ENCODE results near the gene CDV3.
"Not testable (repeated sequence)": the region's sequence is repeated elsewhere in the genome, so short reads cannot be mapped to it uniquely, and the experiment has no call there.

CDV3 gene, protein sequence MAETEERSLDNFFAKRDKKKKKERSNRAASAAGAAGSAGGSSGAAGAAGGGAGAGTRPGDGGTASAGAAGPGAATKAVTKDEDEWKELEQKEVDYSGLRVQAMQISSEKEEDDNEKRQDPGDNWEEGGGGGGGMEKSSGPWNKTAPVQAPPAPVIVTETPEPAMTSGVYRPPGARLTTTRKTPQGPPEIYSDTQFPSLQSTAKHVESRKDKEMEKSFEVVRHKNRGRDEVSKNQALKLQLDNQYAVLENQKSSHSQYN

GRCh38 chr3:133573629-133574194 lies at the start of gene CDV3:
TSS of gene CDV3 (plus strand) at chr3:133573686. CDS start at chr3:133574045, 359 bp downstream.
- no peak for DNase-seq

DNA sequence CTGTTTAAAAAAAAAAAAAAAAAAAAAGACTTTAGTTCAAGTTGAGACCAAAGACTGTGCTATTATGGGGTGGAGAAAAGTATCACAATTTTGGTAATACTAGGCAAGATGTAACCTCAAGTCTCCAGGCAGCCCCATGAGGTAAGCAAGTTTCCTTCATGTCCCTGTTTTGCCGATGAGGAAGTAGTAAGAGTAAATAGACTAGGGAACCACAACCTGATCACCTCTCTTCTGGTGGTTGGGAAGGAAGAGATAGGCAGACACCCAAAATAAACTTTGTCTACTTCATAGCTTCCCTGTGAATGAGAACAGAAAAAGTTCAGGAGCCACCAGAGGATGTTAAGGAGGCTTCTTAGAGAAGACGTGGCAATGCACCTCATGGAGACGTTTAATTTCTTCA lies 49.7 kb upstream of the CDV3 start:
- not testable (repeated sequence) for DNase-seq

DNA sequence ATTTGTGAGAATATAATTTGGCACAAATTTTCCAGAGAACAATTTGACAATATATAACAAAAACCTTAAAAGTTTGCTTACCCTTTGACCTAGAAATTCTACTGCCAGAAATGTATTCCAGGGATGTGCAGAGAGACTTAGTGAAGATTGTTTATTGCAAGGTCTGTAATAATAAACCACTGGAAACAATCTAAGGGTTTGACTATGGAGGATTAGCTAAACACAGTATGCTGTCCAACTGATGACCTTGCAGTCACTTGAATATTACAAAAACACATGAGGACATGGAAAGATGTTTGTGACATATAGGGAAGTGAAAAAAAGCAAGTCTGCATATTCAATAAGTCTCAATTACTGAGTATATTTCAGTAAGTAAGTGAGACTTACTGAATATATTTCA lies 48.1 kb upstream of the CDV3 start:
- no peak for DNase-seq

DNA sequence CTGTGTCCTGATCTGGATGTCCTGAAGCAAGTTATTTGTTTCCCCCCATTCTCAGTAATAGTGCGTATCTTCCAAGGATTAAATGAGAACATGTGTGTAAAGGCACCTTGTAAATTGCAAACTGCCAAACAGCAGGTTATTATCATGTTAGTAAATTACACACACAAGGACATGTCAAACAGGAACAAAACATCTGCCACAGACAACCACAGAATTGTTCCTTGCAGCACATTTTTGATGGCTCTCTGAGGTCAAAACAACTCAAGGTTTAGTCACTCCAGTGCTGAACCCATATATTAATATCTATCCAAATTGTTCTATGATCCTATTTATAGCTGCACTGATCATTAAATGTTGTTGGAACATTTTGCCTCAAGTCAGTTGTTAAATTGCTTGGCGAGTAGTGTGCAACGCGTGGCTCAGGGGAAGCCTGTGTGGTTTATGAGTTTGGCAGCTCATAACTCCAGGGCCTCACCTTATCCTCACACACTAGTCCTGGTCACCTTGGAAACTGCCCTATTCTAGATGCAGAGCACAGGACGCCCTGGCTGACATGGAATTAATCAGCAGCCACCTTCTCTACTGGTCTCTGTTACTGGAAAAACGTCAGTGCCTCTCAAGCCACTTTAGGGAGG lies 46.3 kb upstream of the CDV3 start:
- peak; percentile 58 for DNase-seq

- DNase-seq = no peak
Measured at GRCh38 chr3:133529809-133530208, 43.7 kb upstream of the CDV3 start.

GRCh38 chr3:133531981-133532380 lies 41.5 kb upstream of the CDV3 start:
- DNase-seq = no peak

- no peak for DNase-seq
Measured at GRCh38 chr3:133532951-133533350, 40.5 kb upstream of the CDV3 start.

- DNase-seq = no peak
Measured at GRCh38 chr3:133535971-133536881, 37.3 kb upstream of the CDV3 start.

- DNase-seq = not testable (repeated sequence)
Measured at GRCh38 chr3:133537131-133537530, 36.4 kb upstream of the CDV3 start.

- no peak for DNase-seq
Measured at GRCh38 chr3:133538154-133538553, 35.3 kb upstream of the CDV3 start.

GRCh38 chr3:133540896-133541674 lies 32.4 kb upstream of the CDV3 start:
- DNase-seq = no peak

GRCh38 chr3:133542871-133543270 lies 30.6 kb upstream of the CDV3 start:
- DNase-seq = no peak

DNA sequence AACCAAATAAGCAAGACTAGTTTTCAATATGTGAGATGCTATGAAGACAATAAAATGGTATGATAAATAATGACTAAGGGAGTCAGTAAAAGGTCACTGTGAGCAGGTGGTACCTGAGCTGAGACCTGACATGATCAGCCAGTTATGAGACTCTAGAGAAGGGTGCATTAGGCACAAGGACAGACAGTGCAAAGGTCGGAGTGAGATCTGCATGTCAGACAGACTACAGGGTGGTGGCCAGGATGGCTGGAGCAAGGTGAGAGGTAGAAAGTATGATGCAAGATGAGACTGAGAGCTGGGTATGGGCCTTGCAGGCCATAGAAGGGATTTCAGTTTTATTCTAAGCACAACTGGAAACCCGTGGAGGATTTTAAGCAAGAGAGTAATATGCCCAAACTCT lies 28.5 kb upstream of the CDV3 start:
- not testable (repeated sequence) for DNase-seq

DNA sequence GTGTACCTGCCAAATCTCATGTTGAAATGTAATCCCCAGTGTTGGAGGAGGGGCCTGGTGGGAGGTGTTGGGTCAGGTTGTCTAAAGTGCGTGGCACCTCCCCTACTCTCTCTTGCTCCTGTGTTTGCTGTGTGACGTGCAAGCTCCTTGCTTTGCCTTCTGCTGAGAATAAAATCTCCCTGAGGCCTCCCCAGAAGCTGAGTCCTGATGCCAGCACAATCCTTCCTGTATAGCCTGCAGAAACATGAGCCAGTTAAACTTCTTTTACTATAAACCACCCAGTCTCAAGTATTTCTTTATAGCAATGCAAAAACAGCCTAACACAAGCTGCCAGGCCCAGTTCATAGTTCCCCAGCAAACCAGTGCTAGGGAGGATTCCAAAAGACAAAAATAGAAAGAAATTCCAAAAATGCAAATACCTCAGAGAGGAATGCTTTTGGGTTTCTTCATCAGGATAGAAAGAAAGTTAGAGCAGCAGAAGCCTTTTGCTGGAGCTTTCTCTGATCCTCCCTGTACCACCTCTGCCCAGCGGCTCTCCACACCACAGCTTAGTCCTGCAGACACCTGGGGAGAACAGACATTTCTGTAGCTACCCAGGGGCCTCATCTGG lies 25.9 kb upstream of the CDV3 start:
- peak; percentile 58 for DNase-seq

- DNase-seq = no peak
Measured at GRCh38 chr3:133548090-133548489, 25.4 kb upstream of the CDV3 start.

- DNase-seq = no peak
Measured at GRCh38 chr3:133549565-133549964, 23.9 kb upstream of the CDV3 start.

DNA sequence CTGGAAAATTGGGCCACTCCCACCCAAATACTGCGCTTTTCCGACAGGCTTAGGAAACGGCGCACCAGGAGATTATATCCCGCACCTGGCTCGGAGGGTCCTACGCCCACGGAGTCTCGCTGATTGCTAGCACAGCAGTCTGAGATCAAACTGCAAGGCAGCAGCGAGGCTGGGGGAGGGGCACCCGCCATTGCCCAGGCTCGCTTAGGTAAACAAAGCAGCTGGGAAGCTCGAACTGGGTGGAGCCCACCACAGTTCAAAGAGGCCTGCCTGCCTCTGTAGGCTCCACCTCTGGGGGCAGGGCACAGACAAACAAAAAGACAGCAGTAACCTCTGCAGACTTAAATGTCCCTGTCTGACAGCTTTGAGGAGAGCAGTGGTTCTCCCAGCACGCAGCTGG lies 21.9 kb upstream of the CDV3 start:
- DNase-seq = not testable (repeated sequence)

DNA sequence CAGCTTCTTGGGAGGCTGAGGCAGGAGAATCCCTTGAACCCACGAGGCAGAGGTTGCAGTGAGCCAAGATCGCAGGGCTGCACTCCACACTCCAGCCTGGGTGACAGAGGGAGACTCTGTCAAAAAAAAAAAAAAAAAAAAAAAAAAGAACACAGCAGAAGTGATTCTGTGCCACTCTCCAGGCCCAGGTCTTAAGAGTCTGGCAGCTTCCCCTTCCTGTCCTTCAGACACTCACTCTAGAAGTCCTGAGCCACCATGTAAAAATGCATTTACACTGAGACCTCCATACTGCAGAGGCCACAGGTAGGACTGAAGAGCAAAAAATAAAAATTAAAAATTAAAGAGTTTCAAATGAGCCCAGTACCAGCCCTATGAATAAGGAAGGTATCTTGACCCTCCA lies 11.8 kb upstream of the CDV3 start:
- DNase-seq = no peak

DNA sequence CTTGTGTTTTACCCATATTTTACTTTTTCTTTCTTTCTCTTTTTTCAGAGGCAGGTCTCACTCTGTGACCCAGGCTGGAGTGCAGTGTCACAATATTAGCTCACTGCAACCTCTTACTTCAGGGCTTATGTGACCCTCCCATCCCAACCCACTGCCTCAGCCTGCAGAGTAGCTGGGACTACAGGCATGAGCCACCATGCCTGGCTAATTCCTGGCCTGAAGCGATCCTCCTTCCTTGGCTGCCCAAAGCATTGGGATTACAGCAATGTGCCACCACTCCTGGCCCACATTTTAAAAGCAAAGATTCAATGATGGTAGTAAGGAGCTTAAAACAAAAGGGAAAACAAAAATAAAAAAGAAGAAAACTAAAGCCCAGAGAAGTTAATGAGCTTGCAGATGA lies 11.1 kb upstream of the CDV3 start:
- no peak for DNase-seq

- no peak for DNase-seq
Measured at GRCh38 chr3:133563186-133563591, 10.3 kb upstream of the CDV3 start.

DNA sequence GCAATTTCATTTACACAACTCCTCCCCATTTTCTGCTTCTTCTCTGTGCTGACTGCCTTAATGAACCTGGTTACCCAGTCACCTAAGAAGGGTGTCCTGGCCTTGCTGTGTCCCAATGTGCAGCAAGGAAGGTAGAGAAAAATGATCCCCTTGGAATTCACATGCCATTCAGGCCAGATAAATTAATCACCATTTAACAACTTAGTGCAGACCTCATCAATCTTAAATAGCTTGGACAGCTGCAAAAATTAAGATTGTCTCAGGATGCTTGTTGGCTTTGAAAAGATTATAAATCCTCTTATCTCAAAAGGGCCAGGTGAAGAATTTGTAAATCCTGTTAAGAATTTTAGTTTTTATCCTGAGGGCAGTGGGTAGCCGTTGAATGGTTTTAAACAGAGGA lies 9.7 kb upstream of the CDV3 start:
- no peak for DNase-seq

Measured in right forelimb (tissue), 1 donor.